ENCODE results near the gene PNMA6E. TPM values are rescaled to one million over a fixed set of nuclear protein-coding genes. Genes with fewer than 3 reads are reported as not detected.
"Not testable (repeated sequence)": the region's sequence is repeated elsewhere in the genome, so short reads cannot be mapped to it uniquely, and the experiment has no call there.

Gene PNMA6E
- total RNA-seq, 1 donor from 2014 or later, result not detected

DNA sequence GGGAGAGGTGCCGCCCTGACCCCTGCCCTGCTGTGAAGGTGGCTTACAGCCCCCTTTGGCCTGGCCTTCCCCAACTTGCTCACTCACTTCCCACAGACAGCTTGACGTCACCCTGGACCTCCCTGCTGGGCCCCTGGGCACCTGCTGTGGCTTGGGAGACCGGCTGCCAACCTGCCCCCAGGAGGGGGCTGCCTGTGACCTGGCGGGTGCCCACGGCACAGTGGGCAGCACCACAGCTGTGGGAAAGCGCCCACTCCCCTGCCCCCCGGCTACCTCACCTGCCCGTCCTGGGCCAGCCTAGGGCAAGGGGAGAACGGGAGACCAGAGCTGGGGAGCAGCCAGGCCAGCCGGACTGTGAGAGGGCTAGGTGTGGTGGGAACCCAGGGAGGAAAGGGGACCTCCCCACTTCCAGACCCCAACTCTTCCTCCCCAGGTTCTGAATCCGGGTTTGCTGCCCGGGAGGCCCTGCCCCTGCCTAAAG lies 7.8 kb upstream of the PNMA6E start:
- DNase-seq (ENCODE audit: low read depth in 2 of 2), result no peak

- DNase-seq (ENCODE audit: low read depth in 2 of 2), result no peak
Measured at GRCh38 chrX:153408221-153408721, 7.1 kb upstream of the PNMA6E start.

GRCh38 chrX:153407736-153408135 lies 6.6 kb upstream of the PNMA6E start:
- DNase-seq (ENCODE audit: low read depth in 2 of 2), result no peak

- DNase-seq (ENCODE audit: low read depth in 2 of 2), result no peak
Measured at GRCh38 chrX:153406903-153407302, 5.8 kb upstream of the PNMA6E start.

DNA sequence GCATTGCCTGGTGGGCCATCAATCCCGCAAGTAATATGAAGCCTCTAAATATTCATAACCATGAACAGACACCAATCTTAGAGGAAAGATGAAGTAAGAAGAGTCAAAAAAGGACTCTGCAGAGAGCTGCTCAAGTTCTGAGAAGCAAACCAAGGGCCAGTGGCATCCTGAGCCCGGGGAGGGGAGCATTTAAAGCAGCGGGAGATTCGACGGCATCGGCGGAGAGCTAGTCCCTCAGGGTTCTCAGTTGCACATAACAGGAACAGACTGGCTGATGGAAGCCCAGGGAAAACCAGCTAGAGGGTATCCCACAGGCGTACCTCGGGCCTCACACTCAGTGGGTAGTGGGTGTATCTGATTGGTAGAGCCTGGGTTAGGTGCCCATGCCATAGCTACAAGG lies 4.9 kb upstream of the PNMA6E start:
- DNase-seq (ENCODE audit: low read depth in 2 of 2), result no peak

DNA sequence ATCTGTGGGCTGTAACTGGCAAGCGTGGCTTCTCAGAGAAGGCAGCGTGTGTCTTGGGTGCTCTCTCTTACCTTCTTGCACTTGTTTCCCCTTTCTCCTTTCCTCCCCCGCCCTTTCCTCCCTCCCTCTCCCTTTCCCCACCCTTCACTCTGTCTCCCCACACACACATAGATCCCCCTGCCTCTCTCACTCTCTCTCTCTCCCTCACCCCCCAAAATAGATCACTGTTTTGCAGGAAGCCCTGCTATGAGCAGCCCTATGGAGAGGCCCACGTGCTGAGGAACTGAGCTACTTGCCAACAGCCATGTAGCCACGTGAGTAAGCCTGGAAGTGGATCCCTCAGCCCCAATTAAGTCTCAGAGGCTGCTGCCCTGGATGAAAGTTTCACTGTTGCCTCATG lies 4.3 kb upstream of the PNMA6E start:
- no peak for DNase-seq (ENCODE audit: low read depth in 2 of 2)

DNA sequence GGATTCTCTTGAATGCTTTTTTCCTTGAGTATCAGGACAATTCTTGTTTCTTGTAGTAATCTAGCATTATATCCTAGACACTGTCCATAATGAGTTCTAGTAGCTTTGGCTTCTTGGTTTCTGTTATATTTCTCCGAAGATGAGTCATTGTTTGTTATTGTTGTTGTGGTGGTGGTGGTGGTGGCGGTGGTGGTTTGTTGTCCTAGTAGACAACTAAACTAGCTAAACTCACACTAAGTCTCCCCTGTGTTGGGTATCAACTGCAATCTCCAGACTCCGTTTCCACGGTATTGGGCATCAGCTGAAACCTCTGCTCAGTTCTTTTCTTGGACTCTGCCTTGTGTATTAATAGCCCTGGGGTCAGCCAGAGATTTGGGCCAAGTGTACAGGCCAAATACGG lies 3.2 kb upstream of the PNMA6E start:
- not testable (repeated sequence) for DNase-seq (ENCODE audit: low read depth in 2 of 2)

DNA sequence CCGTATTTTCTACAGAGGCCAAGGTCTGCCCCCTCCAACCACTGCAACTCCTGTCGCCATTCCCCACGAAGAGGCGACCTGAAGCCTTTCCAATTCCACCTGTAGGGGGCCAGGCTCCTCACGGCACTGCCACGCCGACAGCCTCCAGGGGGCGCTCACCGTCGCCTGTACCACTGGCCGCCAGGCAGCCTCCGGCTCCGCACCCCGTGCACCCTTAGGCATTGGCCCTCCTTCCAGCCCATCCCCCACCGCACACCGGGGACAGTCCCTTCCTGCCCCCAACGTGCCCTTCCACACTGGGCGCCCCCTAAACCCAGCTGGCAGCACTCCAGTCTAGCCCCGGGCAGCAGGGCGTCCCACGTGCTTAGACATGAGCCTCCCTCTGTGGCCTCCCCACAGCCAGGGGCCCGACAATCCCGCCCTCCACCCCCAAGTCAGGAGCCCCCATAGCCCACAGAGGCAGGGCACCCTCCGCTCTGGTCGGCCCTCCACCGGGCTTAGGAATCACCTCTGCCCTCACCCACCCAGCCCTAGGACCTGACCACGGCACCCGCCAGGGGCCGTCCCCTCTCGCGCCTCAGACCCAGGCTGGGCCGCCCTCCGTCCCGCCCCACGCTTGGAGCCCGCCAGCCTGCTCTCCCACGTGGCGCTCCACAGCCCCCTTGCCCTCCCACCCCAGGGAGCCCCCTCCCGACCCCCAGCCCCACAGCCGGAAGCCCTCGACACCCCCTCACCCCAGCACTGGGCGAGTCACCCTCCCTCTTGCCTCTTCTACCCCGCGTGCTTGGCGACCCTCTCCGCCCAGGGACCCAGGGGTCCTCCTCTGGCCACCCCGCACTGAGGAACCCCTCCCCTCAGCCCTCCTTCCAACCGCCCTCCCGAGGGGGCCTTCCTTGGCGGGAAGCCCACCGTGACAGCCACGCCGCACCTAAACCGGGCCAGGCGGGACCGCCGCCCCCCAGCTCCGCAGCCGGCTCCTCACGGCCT lies 711 bp downstream of the PNMA6E start:
- DNase-seq (ENCODE audit: low read depth in 2 of 2), result peak; percentile 38 to 53

DNA sequence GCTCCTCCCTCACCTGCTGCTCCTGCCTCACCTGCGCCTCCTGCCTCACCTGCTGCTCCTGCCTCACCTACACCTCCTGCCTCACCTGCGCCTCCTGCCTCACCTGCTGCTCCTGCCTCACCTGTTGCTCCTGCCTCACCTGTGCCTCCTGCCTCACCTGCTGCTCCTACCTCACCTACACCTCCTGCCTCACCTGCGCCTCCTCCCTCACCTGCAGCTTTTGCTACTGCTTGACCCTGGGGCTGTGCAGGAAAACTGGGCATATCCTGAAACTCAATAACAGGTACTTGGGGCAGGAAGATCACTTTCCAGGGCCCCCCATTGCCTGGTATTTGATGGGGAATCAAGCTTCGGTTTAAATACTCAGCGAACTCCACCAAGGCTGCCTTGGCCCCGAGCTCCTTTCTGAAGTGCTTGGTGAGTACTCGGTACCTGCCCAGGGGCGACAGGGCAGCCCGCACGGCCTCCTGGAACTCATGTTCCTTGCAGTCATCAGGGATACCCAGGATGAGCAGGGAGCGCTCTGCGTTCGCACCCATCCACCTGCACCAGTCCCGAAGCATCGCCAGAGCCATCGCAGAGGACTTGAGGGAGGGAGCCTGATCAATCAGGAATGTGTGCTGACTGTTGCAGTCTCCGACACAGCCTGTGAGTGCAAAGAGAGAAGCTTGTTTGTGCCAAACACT lies 2.7 kb downstream of the PNMA6E start:
- no peak for DNase-seq (ENCODE audit: low read depth in 2 of 2)

DNA sequence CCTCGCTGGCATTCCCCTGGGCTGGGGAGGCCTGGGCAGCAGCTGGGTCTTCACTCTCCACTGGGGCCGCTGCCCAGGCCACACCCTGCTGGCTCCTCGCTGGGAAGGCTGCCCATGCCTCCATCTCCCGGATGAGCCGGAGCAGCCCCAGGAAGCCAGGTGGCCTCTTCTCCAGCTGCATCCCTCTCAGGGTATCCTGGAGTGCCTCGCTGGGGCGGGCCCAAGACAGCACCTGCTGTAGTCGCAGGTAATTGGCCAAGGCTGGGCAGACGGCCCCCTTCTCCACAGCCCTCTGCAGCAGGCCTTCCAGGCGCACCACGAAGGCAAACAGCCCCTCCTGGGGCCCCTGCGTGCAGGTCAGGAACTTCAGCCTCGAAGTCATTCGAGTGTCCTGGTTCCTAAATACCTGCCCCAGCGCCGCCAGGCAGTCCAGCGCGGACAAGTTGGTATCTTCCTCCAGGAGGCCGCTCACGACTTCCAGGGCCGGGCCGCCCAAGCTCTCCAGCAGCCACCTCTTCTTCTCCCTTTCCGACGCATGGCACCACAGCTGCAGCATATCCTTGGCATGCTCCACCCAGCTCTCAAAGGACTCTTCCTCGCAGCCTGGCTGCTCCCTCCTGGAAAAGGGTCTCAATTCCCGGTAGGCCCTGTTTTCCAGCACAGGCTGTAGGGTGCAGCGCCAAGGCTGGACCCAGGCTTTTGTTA lies 3.7 kb downstream of the PNMA6E start:
- DNase-seq (ENCODE audit: low read depth in 2 of 2), result no peak

- no peak for DNase-seq (ENCODE audit: low read depth in 2 of 2)
Measured at GRCh38 chrX:153396320-153397195, 4.6 kb downstream of the PNMA6E start.

GRCh38 chrX:153395613-153396319 lies 5.4 kb downstream of the PNMA6E start:
- DNase-seq (ENCODE audit: low read depth in 2 of 2), result no peak

DNA sequence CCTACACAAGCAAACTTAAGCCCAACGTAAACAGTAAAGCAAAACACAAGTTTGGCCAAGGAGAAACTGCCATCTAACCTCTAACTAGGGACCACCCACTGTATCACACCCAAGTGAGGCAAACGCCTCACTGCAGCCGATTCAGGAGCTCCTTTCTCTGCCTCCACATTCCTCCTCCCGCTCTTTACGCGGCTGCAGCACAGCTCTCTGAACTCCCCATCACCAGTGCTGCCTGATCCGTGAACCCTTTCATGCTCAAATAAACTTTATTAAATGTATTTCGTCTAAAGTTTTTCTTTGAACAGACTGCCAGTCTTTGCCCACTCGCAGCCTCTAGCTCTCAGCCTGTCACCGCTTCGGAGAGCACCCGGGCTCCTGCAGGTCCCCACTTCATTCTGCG lies 6.5 kb downstream of the PNMA6E start:
- DNase-seq (ENCODE audit: low read depth in 2 of 2), result no peak

DNA sequence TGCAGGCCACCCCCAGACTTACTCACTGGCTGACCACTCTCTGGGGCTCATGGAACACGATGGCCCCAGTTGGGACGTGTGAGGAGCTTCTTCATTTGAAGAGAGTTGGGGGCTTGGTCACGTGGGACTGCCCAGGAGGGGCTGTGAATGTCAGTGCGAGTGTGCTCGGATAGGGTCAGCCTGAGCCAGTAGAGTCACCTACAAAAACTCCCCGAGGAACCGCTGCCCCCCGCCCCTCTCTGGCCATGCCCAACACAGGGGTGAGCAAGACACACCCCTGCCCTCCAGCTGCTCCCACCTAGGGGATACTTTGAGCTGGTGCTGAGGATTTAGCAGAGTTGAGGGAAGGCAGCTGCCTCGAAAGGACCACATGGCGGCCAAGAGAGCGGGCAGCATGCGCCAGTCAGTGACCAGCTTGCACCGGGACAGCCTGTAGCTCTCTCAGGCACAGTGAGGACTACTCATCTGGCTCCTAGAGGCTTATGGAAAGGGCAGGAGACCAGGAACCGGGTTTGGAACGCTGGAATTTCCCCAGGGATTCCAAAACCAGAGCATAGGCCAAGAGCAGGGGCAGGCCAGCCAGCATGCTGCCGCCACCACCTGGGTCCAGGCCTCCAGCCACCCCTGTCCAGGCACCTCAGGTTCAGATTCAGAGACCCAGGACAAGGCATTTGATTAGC lies 8.4 kb downstream of the PNMA6E start:
- no peak for DNase-seq (ENCODE audit: low read depth in 2 of 2)

DNA sequence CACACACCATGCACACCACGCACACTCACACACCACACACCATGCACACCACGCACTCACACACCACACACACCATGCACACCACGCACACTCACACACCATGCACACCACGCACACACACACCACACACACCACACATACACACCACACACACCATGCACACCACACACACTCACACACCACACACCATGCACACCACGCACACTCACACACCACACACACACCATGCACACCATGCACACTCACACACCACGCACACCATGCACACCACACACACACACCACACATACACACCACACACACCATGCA lies 11.7 kb downstream of the PNMA6E start:
- DNase-seq (ENCODE audit: low read depth in 2 of 2), result not testable (repeated sequence)

DNA sequence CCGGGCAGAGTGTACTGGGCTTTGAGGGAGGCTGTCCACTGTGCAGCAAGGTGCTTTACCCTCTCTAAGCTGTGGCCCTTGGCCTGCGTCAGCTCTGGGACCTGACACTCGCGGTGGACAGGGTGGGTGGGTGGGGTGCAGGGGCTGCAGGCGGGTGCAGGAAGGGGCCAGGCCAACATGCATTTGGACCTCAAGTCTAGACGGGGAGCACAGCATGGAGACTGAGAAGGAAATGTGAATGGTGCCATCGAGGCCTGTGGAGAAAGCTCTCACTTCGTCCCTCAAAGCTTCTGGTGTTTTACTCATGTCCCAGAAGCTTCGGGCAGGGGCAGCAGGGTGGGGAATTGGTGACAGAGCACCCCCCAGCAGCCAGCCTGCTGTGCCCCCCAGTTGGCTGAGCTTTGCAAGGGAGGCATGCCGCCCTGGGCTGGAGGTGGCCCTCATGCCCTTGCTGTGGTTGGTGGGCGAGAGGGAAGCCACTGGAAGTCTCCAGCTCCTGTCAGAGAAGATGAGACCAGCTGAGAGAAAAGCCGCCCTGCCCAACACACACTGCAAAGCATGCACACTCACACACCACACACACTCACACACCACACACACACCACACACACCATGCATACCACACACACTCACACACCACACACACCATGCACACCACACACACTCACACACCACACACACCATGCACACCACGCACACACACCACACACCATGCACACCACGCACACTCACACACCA lies 12.3 kb downstream of the PNMA6E start:
- no peak for DNase-seq (ENCODE audit: low read depth in 2 of 2)

GRCh38 chrX:153387987-153388721 lies 13.0 kb downstream of the PNMA6E start:
- DNase-seq (ENCODE audit: low read depth in 2 of 2), result no peak

DNA sequence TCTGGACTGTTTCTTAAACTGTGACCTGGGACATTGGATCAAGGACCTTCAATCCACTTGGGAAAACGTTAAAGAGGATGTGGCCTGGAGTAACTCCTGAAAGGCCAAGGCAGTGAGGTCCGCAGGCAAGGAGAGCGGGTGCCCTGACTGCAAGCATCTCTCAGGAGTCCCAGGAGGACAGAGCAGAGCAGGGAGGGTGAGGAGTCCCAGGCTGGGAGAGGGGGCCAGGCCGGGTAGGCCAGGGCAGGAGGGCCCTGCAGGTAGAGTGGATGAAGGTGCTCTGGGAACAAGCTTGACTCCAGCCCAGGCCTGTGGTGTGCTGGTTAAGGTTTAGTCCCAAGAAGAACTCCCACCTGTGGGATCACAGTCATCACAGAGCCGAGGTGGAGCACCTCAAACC lies 13.8 kb downstream of the PNMA6E start:
- no peak for DNase-seq (ENCODE audit: low read depth in 2 of 2)
